HK-2 (cell line): Measurements from ENCODE around the gene DLST.

Experiments
- DNase-seq: peaks from one replicate; pipeline ENCODE4 v3.0.0-alpha.2; 2018; ENCODE audit not compliant: unreplicated experiment

DLST gene

DNA sequence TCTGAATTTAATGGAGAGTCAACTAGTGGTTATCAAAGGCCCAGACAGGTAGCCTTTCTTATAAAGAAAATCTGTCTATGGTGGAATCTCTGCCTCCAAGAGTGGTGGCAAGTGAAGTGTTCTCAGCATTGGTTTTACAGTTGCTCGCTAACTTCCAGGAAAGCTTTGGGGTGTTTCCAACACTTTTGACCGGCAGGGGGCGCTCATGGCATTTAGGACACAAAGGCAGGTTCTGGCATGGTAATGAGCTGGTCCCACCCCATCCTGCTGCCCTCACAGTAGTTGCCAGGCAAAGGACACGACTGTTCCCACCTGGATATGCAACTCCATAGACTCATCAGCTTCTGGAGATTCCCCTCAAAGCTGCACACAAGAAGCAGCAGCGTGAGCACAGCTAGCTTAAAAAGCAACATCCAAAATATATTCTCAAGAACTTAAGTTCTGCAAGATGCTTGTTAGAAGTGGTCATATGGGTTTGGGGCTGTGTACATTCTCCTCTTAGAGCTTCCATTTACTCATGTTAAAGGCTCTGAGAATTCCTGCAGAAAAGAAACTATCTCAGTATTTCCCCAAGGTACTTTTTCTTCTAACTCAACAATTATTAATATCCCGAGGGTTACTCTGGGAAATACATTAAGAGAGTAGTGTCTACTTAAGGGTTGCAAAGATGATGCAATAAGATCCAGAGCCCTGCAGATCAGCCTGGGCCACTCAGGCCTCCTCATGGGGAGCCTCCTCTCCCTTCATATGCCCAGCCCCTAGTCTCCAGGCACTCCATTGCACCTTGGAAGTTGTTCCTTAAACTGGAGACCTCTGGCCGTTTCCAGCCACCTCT lies 20.6 kb upstream of the DLST start:
- peak; percentile 84 for DNase-seq

DNA sequence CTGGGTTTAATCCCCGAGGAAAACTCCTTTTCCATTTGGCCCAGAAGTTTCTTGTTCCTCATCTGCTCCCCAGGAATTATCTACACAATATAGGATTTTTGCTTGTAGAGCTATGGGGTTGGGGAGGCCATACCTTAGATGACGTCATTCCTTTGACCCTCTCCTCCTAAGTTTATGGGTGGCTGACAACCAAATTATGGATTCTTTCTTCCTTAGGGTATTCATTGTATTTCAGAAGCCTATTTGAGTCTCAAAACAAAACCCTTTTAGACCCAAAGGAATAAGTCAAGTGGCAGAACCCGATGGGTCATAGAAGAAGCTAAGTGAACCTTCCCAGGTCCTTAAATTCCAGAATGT lies 20.0 kb upstream of the DLST start:
- DNase-seq = no peak

DNA sequence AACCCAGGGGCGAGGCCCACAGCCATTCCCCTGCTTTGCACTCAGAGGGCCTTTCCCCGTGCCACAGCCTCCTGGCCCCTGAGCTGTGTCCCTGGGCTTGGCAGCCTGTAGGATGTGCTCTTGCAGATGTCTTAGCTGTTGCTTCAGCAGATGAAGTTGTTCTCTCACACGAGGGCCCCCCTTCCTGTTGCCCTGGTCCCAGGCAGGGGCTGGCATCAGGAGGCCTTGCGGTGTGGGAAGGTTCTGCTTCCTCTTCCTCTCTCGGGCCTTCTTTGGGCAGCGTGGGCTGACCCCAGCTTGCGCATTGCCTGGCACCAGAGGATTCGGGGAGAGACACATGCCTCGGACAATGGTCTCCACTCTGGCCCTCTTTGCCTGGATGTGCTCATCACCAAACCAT lies 18.4 kb upstream of the DLST start:
- DNase-seq = no peak

DNA sequence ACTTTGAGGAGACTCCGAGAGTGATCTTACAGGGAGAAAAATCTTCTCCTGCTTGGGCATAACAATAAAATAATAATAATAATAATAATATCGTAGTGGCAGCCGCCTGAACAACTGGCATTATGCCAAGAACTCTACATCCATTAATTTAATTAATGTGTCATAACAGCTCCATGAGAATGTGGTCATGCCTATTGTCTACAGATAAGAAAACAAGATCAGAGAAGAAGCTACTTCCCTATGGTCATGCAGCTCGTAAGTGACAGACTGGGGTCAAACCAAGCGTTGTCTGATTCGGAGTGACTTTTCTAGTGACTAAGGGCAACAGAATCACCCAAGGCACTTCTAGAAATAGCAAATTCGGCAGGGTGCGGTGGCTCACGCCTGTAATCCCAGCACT lies 17.5 kb upstream of the DLST start:
- DNase-seq = no peak

DNA sequence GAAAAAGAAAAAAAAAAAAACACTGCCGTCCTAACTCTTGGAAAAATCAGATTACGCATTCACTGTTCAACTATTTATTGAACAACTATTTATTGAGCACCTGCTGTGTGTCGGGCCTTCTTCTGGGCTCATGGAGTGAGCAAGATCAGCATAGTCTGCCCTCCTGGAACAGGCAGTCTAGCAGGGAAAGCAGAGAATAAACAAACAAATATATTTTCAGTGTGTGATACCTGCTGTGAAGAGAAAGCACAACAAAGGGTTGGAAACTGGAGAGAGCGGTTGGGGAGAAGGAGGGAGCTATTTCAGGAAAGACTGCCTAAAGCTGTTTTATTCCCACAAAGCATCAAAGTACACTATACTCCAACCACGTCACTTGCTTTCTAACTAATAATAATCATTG lies 16.6 kb upstream of the DLST start:
- no peak for DNase-seq

DNA sequence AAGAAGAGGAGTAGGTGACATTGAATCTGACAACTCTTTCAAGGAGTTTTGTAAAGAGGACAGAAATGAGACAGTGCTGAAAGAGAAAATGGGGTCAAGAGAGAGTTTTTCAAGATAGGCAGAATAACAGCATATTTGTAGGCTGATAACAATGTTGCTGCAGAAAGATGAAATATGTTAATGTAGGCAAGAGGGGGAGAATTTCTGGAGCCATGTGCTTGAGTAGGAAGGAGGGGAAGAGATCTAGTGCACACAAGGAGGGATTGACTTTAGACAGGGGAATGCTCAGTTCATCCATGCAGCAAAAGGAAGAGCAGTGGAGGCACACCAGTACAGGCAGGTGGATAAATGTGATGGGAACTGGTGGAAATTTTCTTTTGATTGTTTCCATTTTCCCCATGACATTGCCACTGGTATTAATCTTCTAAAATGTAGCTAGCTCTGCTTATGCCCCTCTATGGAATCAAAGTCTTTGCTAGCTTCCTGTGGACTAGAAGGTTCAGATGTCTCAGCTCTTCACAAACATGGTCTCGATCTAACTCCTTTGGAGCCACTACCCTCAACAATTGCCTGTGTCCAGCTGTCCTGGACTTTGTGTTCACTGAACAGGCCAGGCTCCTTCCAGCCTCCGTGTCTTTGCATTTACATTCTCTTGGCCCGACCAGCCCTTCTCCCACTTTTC lies 14.9 kb upstream of the DLST start:
- DNase-seq = no peak

DNA sequence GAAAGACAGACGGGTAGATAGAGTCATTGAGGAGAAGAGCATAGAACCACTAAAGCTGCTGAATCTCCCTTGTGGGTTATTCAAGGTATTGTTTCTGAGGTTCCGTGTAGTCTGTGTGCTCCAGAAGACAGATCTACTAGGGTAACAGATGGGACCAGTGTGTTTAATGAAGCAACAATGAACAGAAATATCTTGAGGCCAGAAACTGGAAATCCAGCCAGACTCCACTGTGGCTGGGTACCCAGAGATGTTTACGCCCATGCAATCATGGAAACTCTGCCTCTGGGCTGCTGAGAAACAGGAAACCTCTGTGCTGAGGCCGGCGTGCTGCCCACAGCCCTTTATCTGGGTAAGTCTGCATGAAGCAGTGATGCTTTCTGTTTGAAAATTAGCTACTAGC lies 14.0 kb upstream of the DLST start:
- no peak for DNase-seq

DNA sequence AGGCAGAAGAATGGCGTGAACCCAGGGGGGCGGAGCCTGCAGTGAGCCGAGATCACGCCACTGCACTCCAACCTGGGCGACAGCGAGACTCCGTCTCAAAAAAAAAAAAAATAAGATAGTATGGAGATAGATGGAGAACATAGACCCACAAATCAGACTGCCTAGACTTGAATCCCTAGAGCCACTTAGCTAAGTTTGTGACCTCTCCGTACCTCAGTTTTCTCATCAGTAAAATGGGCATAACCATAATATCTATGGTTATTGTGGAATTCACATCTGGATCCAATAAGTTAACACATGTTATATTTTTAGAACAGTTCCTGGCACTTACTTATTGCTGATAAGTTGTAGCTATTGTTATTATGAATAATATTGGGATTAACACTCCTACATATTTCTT lies 13.0 kb upstream of the DLST start:
- DNase-seq = no peak

DNA sequence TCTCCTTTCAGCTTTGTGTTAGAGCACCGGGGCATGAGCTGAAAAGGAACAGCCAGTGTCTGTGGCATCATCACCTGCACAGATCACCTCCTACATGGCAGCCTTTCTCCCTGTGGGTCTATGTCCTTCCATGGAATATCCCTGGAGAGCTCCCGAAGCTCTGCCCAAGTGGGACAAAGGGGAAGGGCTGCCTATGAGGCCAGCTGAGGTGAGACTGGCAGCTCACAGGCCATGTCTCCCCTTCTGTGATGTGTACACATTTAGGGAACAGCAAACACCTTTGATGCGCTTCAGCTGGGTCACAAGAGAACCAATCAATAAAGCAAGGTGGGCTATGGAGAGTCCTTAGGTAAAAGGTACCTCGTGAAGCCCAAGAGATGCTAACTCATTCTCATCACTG lies 9.9 kb upstream of the DLST start:
- no peak for DNase-seq

DNA sequence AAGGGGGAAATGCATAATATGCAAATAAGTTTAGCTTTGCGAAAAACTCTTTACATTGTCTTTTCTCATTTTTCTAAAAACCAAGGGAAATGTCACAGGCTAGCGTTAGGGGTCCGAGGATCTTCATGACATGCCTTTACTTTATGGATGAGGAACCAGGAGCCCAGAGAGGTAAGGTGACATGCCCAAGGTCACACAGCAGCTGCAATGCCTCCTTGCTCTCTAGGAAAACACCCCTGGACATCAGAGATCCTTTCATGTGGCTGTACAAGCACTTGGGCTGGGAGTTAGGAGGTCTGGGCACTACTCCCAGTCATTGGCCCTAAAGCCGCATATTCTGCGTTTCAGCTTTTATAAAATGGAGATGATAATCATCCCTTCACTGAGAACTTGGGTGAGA lies 6.5 kb upstream of the DLST start:
- no peak for DNase-seq

DNA sequence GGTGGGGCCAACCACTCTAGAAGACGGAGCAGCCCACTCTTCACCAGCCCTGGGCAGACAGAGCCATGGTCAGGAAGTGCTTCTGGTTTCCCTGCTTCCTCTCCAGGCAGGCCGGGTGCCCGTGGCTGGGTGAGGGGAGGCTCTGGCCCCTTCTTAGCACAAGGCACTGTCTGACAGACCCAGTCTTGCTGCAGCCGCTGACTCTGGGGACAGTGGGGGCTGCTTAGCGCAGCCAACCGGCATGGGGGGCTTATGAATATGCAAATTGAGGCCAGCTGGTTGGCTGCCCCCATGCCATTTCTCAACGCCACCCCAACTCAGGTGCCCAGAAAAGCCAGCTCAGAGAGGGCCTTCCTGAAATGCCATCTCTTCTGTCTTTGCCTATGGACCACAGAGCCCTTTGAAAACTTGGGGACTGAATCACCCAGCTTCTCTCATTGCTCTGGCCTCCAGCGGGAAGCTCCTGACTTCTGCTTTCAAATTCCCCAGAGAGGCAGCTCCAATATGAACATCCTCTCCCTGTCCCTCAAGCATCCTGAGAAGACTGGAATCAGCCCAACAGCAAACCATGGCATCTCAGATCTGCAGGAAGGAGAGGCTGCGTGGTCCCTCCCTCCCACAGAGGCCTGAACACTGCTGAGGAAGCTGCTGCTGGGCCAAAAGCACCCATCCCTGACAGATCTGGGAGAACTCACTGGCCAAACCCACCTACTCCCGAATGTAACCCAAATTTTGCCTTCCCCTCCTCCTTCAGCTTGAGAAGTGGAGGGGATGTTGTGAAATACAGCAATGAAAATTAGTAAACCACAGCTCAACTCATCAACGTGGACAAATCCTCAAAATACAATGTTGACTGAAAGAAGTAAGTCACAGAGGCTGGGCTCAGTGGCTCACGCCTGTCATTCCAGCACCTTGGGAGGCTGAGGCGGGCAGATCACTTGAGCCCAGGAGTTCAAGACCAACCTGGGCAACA lies 5.5 kb upstream of the DLST start, which contains the start of gene PROX2:
TSS of gene PROX2 (minus strand) at position 205 of the 973 bp plus-strand sequence. CDS start 12,311 bp downstream, outside the sequence.
- DNase-seq = no peak

DNA sequence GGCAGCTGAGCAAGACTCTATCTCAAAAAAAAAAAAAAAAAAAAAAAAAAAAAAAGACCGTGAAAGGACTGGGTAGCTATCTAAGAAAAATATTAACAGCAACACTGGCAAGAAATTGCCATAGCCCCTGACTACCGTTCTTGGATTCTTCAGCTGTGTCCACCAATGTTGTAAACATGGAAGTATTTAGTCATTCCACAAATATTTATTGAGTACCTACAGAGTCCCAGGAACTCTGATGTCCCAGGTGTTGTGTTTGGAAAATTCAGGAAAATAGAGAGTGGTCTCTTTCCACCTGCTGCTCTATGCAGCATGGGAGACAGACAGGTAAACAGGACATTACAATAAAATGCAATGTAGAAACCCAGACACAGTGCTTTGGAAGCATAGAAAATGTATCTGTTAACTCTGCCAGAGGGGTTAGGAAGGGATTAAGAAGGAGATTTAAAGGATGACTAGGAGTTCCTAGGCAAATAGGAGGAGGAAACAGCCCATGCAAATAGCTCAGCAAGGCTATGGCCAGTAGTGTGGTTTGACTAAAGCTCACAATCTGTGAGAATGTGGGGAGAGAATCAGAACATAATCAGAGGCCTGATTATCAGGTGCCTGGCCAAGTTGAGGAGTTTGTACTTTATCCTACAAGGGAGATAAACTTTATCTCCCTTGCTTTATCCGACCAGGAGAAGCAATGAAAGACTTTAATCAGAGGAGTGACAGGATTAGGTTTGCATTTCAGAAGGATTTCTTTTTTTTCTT lies 2.1 kb upstream of the DLST start:
- no peak for DNase-seq

DNA sequence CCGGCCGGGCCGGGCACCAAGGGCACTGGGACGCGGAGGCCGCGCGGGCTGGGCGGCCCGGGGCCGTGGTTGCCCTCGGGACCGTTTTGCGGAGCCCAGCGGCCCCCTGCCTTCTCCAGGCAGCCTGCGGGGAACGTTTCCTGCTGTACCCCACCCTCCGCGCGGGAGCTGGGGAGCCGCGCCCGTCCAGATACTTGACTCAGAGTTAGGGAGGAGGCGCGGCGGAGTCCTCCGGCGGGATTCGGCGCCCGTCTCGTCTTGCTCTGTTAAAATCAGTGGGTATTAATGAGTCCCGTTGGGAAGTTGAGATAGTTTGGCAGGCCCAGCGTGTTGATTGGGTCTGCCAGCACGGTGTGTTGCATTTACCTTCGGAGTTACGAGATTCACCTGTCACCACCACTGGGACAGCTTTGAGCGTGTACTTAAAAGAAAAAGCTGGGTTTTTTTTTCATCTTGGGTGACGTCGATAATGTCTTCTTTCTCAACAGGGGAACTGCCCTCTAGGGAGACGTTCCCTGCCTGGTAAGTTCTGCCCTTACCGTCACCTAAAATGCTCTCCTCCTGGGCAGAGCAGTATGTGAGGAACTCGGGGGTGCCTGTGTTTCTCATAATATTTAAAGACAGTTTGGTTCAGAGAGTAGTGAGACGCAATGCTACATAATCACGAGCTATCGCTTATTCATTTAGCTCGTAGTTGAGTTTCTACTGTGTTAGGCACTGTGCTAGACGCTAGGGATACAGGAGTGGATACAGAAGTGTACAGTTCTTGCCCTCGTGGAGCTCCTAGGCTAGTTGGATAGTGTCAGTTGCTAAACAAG lies 596 bp downstream of the DLST start:
- peak; percentile 27 for DNase-seq

DNA sequence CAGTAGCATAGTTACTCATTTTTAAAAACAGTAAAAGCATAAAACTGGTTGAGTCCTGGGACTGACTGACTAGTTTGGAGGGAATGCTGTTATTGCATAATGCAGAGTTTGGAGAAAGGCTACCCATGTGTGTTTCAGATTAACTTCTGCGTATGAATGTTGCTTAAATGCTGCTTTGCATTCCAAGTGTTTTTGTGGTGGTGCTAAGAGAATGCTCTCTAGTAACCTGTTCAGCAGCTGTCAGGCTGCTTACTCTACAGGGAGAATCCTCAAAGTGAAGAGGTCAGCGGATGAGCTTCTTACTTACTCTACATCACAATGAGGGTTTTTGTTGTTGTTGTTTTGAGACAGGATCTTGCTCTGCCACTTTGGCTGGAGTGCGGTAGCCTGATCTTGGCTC lies 4.3 kb downstream of the DLST start:
- DNase-seq = no peak

DNA sequence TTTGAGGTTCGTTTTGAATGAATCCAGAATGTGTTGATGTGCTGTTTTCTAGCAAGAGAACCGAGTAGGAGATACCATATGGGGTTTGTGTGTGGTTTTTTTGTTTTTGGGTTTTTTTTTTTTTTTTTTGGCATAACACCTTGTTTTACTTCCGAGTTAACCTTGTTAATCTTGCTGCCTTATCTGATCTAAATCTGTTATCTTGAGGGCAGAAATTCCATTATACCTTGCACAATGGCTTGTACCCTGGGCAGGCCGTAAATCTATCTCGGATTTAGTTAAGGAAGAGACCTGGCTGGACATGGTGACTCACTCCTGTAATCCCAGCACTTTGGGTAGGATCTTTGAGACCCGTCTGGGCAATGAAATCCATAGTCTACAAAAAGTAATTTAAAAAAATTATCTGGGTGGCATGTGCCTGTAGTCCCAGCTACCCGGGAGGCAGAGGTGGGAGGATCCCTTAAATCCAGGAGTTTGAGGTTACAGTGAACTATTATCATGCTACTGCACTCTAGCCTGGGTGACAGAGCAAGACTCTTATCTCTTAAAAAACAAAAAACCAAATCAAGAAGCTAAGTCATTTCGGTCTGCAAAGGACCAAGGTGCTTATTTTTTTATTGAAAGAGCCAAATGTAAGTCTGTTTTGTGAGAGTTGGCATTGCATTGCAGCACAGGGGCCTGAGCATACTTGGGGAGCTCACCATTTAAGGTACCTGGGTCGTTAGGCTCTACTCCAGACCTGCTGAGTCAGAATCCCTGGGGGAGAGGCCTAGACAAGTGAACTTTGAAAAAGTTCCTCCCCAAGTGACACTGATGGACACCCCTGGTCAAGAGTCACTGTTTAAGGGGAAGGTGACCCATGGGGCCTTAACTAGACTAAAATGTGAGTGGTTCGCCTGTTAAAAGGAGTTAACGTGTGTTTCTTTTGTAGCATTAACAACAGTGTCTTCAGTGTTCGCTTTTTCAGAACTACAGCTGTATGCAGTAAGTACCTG lies 6.7 kb downstream of the DLST start:
- no peak for DNase-seq

DNA sequence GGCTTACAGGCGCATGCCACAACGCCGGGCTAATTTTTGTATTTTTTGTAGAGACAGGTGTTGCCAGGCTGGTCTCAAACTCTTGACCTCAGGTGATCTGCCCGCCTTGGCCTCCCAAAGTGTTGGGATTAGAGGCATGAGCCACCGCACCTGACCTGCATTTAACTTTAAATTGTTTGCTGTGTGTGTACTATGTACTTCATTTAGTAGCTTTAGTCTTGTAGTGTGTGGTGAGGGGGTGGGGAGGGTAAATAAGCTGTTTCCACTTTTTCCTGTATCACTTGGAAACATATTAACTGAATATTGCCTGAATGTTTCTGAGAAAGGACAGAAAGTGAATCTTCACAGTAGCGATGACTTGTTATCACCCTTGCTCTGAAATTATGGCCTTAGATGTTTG lies 8.5 kb downstream of the DLST start:
- DNase-seq = no peak

DNA sequence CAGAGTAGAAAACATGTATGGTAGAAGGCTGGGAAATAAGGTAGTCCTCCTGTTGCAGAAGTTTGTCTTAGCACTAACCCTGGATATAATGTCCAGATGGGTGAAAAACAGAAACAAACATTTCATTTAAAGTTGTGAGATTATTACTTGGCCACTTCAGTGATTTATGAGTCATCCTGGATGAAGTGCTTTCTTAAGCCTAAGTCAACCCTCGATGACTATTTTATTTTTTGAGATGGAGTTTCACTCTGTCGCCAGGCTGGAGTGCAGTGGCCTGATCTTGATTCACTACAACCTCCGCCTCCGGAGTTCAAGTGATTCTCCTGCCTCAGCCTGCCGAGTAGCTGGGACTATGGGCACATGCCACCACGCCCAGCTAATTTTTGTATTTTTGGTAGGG lies 10.2 kb downstream of the DLST start:
- no peak for DNase-seq

DNA sequence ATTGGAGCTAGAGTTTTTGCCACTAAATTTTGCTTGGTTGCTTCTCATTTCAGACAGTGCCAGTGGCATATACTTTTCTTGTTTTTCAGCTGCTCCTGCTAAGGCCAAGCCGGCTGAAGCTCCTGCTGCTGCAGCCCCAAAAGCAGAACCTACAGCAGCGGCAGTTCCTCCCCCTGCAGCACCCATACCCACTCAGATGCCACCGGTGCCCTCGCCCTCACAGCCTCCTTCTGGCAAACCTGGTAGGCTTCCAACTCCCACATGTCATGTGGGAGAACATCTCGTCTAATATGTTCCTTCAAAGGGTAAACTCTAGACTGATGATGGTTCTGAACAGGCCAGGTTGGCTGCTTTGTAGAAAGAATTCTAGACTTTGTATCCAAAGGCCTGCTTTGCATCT lies 11.0 kb downstream of the DLST start:
- DNase-seq = no peak

DNA sequence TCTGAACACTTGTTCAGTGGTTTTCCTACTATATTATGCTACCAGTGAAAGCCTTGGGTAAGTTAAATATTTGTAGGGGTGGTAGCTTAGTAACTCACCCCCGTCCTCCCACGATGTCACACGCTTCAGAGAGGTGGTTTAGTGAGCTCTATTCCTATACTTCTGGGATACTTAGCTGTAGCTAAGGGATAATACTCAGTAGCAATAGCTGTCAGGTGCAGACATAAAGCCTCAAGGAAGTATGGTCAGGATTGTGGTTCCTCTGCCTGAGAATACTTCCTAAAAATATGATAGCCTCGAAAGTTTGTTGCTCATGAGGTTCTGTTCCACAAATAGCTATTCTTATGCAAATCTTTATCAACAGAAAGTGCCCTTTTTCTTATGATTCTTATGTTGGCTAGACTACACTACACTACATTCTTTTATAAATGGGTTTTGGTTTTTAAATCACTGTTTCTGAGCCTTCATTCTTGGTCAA lies 11.9 kb downstream of the DLST start:
- no peak for DNase-seq
